Neural progenitor cell (in vitro differentiated cells): Measurements from ENCODE around the gene SSH3. TPM values are rescaled to one million over a fixed set of nuclear protein-coding genes. Genes with fewer than 3 reads are reported as not detected.

ENCODE experiments used
- DNase-seq: peaks from one replicate; pipeline ENCODE4 v3.0.0-alpha.2; 2016; ENCODE audit warnings: low spot score
- H2AFZ ChIP-seq: fragments of 200-600 bp; sonication (generic); replicated peaks from 2 replicates; pipeline ENCODE4 v1.6.1; 2016; ENCODE audit warnings: antibody characterized with exemption
- H3F3A ChIP-seq: fragments of 200-600 bp; sonication (generic); 2 replicates; pipeline ENCODE4 v1.6.1; 2016; ENCODE audit warnings: antibody characterized with exemption, low read depth
- H3K27ac ChIP-seq: fragments of 200-600 bp; sonication (generic); 2 replicates; pipeline ENCODE4 v1.5.1; 2016; ENCODE audit warnings: mild to moderate bottlenecking
- H3K27me3 ChIP-seq: fragments of 200-600 bp; sonication (generic); 2 replicates; pipeline ENCODE4 v1.6.1; 2016; ENCODE audit warnings: mild to moderate bottlenecking, moderate library complexity
- H3K36me3 ChIP-seq: fragments of 200-600 bp; sonication (generic); 2 replicates; pipeline ENCODE4 v1.5.1; 2016
- H3K4me1 ChIP-seq: fragments of 200-600 bp; sonication (generic); 2 replicates; pipeline ENCODE4 v1.6.1; 2016; ENCODE audit warnings: mixed run types
- H3K4me2 ChIP-seq: fragments of 200-600 bp; sonication (generic); 2 replicates; pipeline ENCODE4 v1.6.1; 2016
- H3K4me3 ChIP-seq: fragments of 200-600 bp; sonication (generic); 2 replicates; pipeline ENCODE4 v1.5.1; 2016
- H3K79me2 ChIP-seq: fragments of 200-600 bp; sonication (generic); 2 replicates; pipeline ENCODE4 v1.6.1; 2016; ENCODE audit warnings: low read depth
- H3K9ac ChIP-seq: fragments of 200-600 bp; sonication (generic); 2 replicates; pipeline ENCODE4 v1.6.1; 2016
- H3K9me3 ChIP-seq: fragments of 200-600 bp; sonication (generic); 2 replicates; pipeline ENCODE4 v1.5.1; 2016; ENCODE audit warnings: low read depth
- H4K20me1 ChIP-seq: fragments of 200-600 bp; sonication (generic); 2 replicates; pipeline ENCODE4 v1.6.1; 2016; ENCODE audit warnings: low read depth
- H3K27ac Mint-ChIP-seq: 3 replicates; pipeline ENCODE4 v1.8.0; 2021; ENCODE audit warnings: mixed read lengths
- H3K27me3 Mint-ChIP-seq: 2 replicates; pipeline ENCODE4 v1.8.0; 2022; ENCODE audit warnings: low read depth, mild to moderate bottlenecking, inconsistent platforms, moderate library complexity, mixed read lengths; ENCODE audit not compliant: insufficient read depth
- H3K36me3 Mint-ChIP-seq: 3 replicates; pipeline ENCODE4 v1.8.0; 2021; ENCODE audit warnings: mixed read lengths
- H3K4me1 Mint-ChIP-seq: 3 replicates; pipeline ENCODE4 v1.8.0; 2021; ENCODE audit warnings: mixed read lengths
- H3K4me3 Mint-ChIP-seq: 3 replicates; pipeline ENCODE4 v1.8.0; 2021; ENCODE audit warnings: mild to moderate bottlenecking, moderate library complexity, mixed read lengths
- H3K9me3 Mint-ChIP-seq: 3 replicates; pipeline ENCODE4 v1.8.0; 2020; ENCODE audit warnings: mixed read lengths
- CTCF ChIP-seq: fragments of 200-600 bp; sonication (generic); IDR thresholded peaks from 2 replicates; pipeline ENCODE4 v1.5.1; 2017; ENCODE audit warnings: antibody characterized with exemption, mild to moderate bottlenecking
- EZH2 ChIP-seq: fragments of 200-600 bp; sonication (generic); IDR thresholded peaks from 2 replicates; pipeline ENCODE4 v1.6.1; 2017; ENCODE audit warnings: antibody characterized with exemption, mild to moderate bottlenecking, moderate library complexity
- EZH2phosphoT487 ChIP-seq: fragments of 200-600 bp; sonication (generic); IDR thresholded peaks from 2 replicates; pipeline ENCODE4 v1.6.1; 2017; ENCODE audit warnings: antibody characterized with exemption
- total RNA-seq: library from RNA; depleted of rRNA; stranded (reverse); fragments of >200 nt; gene quantifications from 2 replicates; pipeline ENCODE4 v1.2.3, GENCODE V29; 2015; ENCODE audit warnings: low replicate concordance

Gene SSH3
- total RNA-seq, 1 donor from 2014 or later = 1.4 TPM

- Histone ChIP-seq H3K27me3 (no peaks in the 10 kb centered on the region), H3K27ac (no peak overlapping the region), H3K4me2 (no peak overlapping the region), H4K20me1 (no peaks in the 10 kb centered on the region), H3F3A (peaks cover 25% of the 10 kb centered on the region), H3K36me3 (no peaks in the 10 kb centered on the region), H3K9me3 (no peaks in the 10 kb centered on the region), H3K4me3 (no peak overlapping the region), H2AFZ (no peak overlapping the region), H3K9ac (no peak overlapping the region), H3K4me1 (peaks cover 31% of the 10 kb centered on the region), H3K79me2 (no peaks in the 10 kb centered on the region)
- peak; percentile 79 for DNase-seq
- TF ChIP-seq EZH2 (no peak), CTCF (peak; percentile 91)
- peaks cover 2% of the 10 kb centered on the region for H3K27me3 Mint-ChIP-seq
- no peaks in the 10 kb centered on the region for H3K36me3 Mint-ChIP-seq
- H3K4me1 Mint-ChIP-seq = peaks cover 20% of the 10 kb centered on the region
- peak overlapping the region; percentile 67 for H3K4me3 Mint-ChIP-seq
- H3K9me3 Mint-ChIP-seq = no peaks in the 10 kb centered on the region
- no peak overlapping the region for H3K27ac Mint-ChIP-seq
Measured at GRCh38 chr11:67351275-67352005, 48.1 kb downstream of the SSH3 start.

GRCh38 chr11:67352546-67353316 is 49.4 kb downstream of the SSH3 start:
- H3K27ac Mint-ChIP-seq = peak overlapping the region; percentile 10
- DNase-seq = no peak
- Histone ChIP-seq H3K9me3 (no peaks in the 10 kb centered on the region), H3K9ac (peak overlapping the region; percentile 47), H4K20me1 (no peaks in the 10 kb centered on the region), H3K27me3 (no peaks in the 10 kb centered on the region), H3F3A (peaks cover 25% of the 10 kb centered on the region), H3K4me3 (peak overlapping the region; percentile 89), H3K27ac (peak overlapping the region; percentile 76), H3K4me1 (peaks cover 38% of the 10 kb centered on the region), H3K4me2 (peak overlapping the region; percentile 91), H3K79me2 (no peaks in the 10 kb centered on the region), H2AFZ (peak overlapping the region; percentile 92), H3K36me3 (no peaks in the 10 kb centered on the region)
- peaks cover 5% of the 10 kb centered on the region for H3K27me3 Mint-ChIP-seq
- H3K4me3 Mint-ChIP-seq = peak overlapping the region; percentile 87
- TF ChIP-seq EZH2 (no peak), CTCF (no peak), EZH2phosphoT487 (no peak)
- H3K4me1 Mint-ChIP-seq = peaks cover 31% of the 10 kb centered on the region
- no peaks in the 10 kb centered on the region for H3K36me3 Mint-ChIP-seq
- H3K9me3 Mint-ChIP-seq = no peaks in the 10 kb centered on the region

- peak; percentile 98 for DNase-seq
- Histone ChIP-seq H3K4me2 (peak within 1 kb of the TSS; percentile 91), H3K27me3 (no peaks in the 10 kb centered on the region), H3K79me2 (no peaks in the 10 kb centered on the region), H4K20me1 (no peaks in the 10 kb centered on the region), H2AFZ (peak within 1 kb of the TSS; percentile 92), H3F3A (peaks cover 25% of the 10 kb centered on the region), H3K36me3 (no peaks in the 10 kb centered on the region), H3K9ac (peak within 1 kb of the TSS; percentile 47), H3K9me3 (no peaks in the 10 kb centered on the region), H3K4me1 (peaks cover 38% of the 10 kb centered on the region), H3K4me3 (peak within 1 kb of the TSS; percentile 89), H3K27ac (peak within 1 kb of the TSS; percentile 87)
- peaks cover 5% of the 10 kb centered on the region for H3K27me3 Mint-ChIP-seq
- peak within 1 kb of the TSS; percentile 87 for H3K4me3 Mint-ChIP-seq
- H3K27ac Mint-ChIP-seq = peak within 1 kb of the TSS; percentile 10
- H3K4me1 Mint-ChIP-seq = peaks cover 37% of the 10 kb centered on the region
- TF ChIP-seq EZH2phosphoT487 = no peak
- no peak for TF ChIP-seq CTCF
- no peak for TF ChIP-seq EZH2
- no peaks in the 10 kb centered on the region for H3K36me3 Mint-ChIP-seq
- H3K9me3 Mint-ChIP-seq = no peaks in the 10 kb centered on the region
Measured at GRCh38 chr11:67353317-67354074, 50.2 kb downstream of the SSH3 start, which contains the start of gene POLD4. POLD4 (minus strand) TSS chr11:67353546; CDS start chr11:67353399, 147 bp downstream.
